Measurements from ENCODE around the gene XXYLT1.

The XXYLT1 gene

GRCh38 chr3:195181113-195181498, 89.9 kb downstream of the XXYLT1 start:
- no peak for TF ChIP-seq CTCF (IDR thresholded peaks at IDR 0.05; ENCODE audit: extremely low read depth, insufficient read depth, missing control alignments)
- no peak for DNase-seq (ENCODE audit: low spot score)
- in situ Hi-C loops (cut with MboI; ENCODE audit: low pct_unique_long_range_greater_than_20kb, low sequenced_read_pairs, unreplicated experiment): no loop called here

- no peak for DNase-seq (ENCODE audit: low spot score)
- in situ Hi-C loops (cut with MboI; ENCODE audit: low pct_unique_long_range_greater_than_20kb, low sequenced_read_pairs, unreplicated experiment): no loop called here
- TF ChIP-seq CTCF (IDR thresholded peaks at IDR 0.05; ENCODE audit: extremely low read depth, insufficient read depth, missing control alignments): no peak
Measured at GRCh38 chr3:195180490-195181112, 90.4 kb downstream of the XXYLT1 start.

GRCh38 chr3:195179776-195180489, 91.0 kb downstream of the XXYLT1 start:
- no peak for TF ChIP-seq CTCF (IDR thresholded peaks at IDR 0.05; ENCODE audit: extremely low read depth, insufficient read depth, missing control alignments)
- in situ Hi-C loops (cut with MboI; ENCODE audit: low pct_unique_long_range_greater_than_20kb, low sequenced_read_pairs, unreplicated experiment): no loop called here
- no peak for DNase-seq (ENCODE audit: low spot score)

GRCh38 chr3:195178124-195178910, 92.6 kb downstream of the XXYLT1 start:
- DNase-seq (ENCODE audit: low spot score): no peak
- TF ChIP-seq CTCF (IDR thresholded peaks at IDR 0.05; ENCODE audit: extremely low read depth, insufficient read depth, missing control alignments): no peak
- in situ Hi-C loops (cut with MboI; ENCODE audit: low pct_unique_long_range_greater_than_20kb, low sequenced_read_pairs, unreplicated experiment): no loop called here

- in situ Hi-C loops (cut with MboI; ENCODE audit: low pct_unique_long_range_greater_than_20kb, low sequenced_read_pairs, unreplicated experiment): no loop called here
- DNase-seq (ENCODE audit: low spot score): no peak
- TF ChIP-seq CTCF (IDR thresholded peaks at IDR 0.05; ENCODE audit: extremely low read depth, insufficient read depth, missing control alignments): no peak
Measured at GRCh38 chr3:195177422-195178123, 93.4 kb downstream of the XXYLT1 start.

GRCh38 chr3:195176776-195177175, 94.2 kb downstream of the XXYLT1 start:
- no peak for TF ChIP-seq CTCF (IDR thresholded peaks at IDR 0.05; ENCODE audit: extremely low read depth, insufficient read depth, missing control alignments)
- in situ Hi-C loops (cut with MboI; ENCODE audit: low pct_unique_long_range_greater_than_20kb, low sequenced_read_pairs, unreplicated experiment): no loop called here
- DNase-seq (ENCODE audit: low spot score): no peak
